Measurements from ENCODE around the gene SORL1-AS1.

DNA sequence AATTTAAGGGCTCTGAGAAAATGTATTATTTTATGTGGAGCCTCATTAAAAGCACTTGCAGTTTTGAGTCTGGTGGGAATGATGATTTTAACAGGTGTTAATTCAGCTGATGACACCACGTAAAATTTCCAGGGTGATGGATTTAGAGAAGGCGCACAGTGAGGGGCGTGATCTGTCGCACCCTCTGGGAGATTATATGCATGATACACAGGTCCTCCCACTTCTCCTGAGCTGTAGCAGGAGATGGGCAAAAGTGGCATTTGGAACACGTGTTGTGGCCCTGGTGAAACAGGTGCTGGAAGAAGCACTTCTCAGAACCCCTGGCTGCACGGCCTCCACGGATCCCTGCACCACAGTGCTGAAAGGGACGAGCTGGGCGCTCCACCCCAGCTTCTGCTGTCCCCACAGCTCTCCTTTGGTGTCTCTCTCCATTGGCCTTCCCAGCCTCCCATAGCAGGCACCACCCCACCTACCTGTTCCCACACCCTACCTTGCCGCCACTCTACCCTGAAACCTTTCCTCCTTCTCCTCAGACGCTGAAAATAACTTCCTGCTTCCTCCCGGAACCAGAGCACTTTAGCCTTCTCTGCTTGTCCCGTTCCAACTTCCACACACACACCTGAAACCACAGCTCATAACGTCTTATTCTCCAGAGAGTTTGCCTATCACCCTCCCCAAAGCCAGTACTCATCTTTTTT lies 7.5 kb downstream of the SORL1-AS1 start:
- TF ChIP-seq, protein P1, sequence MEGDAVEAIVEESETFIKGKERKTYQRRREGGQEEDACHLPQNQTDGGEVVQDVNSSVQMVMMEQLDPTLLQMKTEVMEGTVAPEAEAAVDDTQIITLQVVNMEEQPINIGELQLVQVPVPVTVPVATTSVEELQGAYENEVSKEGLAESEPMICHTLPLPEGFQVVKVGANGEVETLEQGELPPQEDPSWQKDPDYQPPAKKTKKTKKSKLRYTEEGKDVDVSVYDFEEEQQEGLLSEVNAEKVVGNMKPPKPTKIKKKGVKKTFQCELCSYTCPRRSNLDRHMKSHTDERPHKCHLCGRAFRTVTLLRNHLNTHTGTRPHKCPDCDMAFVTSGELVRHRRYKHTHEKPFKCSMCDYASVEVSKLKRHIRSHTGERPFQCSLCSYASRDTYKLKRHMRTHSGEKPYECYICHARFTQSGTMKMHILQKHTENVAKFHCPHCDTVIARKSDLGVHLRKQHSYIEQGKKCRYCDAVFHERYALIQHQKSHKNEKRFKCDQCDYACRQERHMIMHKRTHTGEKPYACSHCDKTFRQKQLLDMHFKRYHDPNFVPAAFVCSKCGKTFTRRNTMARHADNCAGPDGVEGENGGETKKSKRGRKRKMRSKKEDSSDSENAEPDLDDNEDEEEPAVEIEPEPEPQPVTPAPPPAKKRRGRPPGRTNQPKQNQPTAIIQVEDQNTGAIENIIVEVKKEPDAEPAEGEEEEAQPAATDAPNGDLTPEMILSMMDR (conservative IDR thresholded peaks at IDR 0.05): no peak
- TF ChIP-seq EZH2 (IDR thresholded peaks at IDR 0.05; ENCODE audit: low read depth): no peak
